B cell (primary cell): ENCODE measurements around the gene CRHR1.

Experiments
- EZH2 ChIP-seq: IDR thresholded peaks from 2 replicates; pipeline ENCODE4 v1.6.1; 2012; ENCODE audit warnings: borderline replicate concordance, low read depth, mild to moderate bottlenecking, moderate library complexity, low read length; ENCODE audit not compliant: insufficient read depth, poor library complexity, severe bottlenecking
- TF ChIP-seq, protein P1 (sequence below): fragments of 200-600 bp; IDR thresholded peaks from one replicate; pipeline ENCODE4 v1.8.0; 2022; ENCODE audit warnings: antibody characterized with exemption, mild to moderate bottlenecking

DNA sequence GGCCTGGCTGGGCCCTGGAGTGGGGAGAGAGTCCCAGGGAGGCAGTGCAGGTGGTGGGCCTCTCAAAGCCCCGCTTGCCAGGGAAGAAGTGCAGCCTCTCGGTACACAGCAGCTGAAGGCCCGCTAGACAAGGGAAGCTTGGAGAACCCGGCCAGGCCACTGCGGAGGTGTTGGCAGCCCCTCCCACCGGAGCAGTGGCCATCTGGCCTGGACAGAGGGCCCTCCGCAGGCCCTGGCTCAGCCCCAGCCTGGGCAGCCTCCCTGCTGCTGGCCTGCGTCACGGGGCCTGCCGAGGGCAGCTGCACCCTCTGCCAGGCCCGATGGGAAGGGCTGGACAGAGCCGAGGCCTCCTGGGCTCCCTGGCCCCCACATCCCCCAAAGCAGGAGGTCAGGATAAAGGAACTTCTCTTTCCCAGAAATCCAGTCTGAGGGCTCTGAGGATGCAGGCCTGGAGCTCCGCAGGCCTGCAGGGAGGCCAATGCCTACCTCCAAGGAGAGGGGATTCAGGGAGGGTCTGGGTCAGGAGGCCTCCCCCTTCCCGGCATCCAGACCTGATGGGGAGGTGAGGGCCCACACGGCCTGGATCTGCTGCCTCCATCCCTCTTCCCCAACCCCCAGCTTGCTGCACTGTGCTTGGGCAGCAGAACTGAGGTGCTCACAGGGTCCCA, 64.9 kb downstream of the CRHR1 start:
- TF ChIP-seq, protein P1, sequence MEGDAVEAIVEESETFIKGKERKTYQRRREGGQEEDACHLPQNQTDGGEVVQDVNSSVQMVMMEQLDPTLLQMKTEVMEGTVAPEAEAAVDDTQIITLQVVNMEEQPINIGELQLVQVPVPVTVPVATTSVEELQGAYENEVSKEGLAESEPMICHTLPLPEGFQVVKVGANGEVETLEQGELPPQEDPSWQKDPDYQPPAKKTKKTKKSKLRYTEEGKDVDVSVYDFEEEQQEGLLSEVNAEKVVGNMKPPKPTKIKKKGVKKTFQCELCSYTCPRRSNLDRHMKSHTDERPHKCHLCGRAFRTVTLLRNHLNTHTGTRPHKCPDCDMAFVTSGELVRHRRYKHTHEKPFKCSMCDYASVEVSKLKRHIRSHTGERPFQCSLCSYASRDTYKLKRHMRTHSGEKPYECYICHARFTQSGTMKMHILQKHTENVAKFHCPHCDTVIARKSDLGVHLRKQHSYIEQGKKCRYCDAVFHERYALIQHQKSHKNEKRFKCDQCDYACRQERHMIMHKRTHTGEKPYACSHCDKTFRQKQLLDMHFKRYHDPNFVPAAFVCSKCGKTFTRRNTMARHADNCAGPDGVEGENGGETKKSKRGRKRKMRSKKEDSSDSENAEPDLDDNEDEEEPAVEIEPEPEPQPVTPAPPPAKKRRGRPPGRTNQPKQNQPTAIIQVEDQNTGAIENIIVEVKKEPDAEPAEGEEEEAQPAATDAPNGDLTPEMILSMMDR: no peak
- no peak for TF ChIP-seq EZH2
